ACC112 (cell line): ENCODE data around the gene GLIS1.
A peak's percentile ranks its signal among the peaks of the same experiment; 100 is the strongest.

ENCODE experiments used
- H2AFZ ChIP-seq: fragments of 200-600 bp; sonication (generic); one replicate; pipeline ENCODE4 v1.6.0; 2017; ENCODE audit warnings: antibody characterized with exemption, low read length; ENCODE audit not compliant: unreplicated experiment
- H3K27ac ChIP-seq: fragments of 200-600 bp; sonication (generic); 2 replicates; pipeline ENCODE4 v1.5.1; 2014; ENCODE audit warnings: low read depth, mild to moderate bottlenecking, antibody characterized with exemption, low read length, moderate library complexity
- H3K27me3 ChIP-seq: fragments of 200-600 bp; sonication (generic); 2 replicates; pipeline ENCODE4 v1.6.1; 2014; ENCODE audit warnings: mild to moderate bottlenecking, antibody characterized with exemption, low read length, moderate library complexity, mixed read lengths; ENCODE audit not compliant: insufficient read depth
- H3K36me3 ChIP-seq: fragments of 200-600 bp; sonication (generic); 2 replicates; pipeline ENCODE4 v1.6.1; 2016; ENCODE audit warnings: mild to moderate bottlenecking, antibody characterized with exemption, low read length, moderate library complexity, mixed read lengths; ENCODE audit not compliant: insufficient read depth
- H3K4me1 ChIP-seq: fragments of 200-600 bp; sonication (generic); one replicate; pipeline ENCODE4 v1.6.1; 2016; ENCODE audit warnings: low read length, mixed read lengths; ENCODE audit not compliant: insufficient read depth, unreplicated experiment, control insufficient read depth
- H3K4me3 ChIP-seq: fragments of 200-600 bp; sonication (generic); 2 replicates; pipeline ENCODE4 v1.5.1; 2014; ENCODE audit warnings: mild to moderate bottlenecking, low read depth, low read length
- H3K79me2 ChIP-seq: fragments of 200-600 bp; sonication (generic); one replicate; pipeline ENCODE4 v1.6.0; 2016; ENCODE audit warnings: low read length; ENCODE audit not compliant: control insufficient read depth, unreplicated experiment, insufficient read depth

Gene GLIS1

DNA sequence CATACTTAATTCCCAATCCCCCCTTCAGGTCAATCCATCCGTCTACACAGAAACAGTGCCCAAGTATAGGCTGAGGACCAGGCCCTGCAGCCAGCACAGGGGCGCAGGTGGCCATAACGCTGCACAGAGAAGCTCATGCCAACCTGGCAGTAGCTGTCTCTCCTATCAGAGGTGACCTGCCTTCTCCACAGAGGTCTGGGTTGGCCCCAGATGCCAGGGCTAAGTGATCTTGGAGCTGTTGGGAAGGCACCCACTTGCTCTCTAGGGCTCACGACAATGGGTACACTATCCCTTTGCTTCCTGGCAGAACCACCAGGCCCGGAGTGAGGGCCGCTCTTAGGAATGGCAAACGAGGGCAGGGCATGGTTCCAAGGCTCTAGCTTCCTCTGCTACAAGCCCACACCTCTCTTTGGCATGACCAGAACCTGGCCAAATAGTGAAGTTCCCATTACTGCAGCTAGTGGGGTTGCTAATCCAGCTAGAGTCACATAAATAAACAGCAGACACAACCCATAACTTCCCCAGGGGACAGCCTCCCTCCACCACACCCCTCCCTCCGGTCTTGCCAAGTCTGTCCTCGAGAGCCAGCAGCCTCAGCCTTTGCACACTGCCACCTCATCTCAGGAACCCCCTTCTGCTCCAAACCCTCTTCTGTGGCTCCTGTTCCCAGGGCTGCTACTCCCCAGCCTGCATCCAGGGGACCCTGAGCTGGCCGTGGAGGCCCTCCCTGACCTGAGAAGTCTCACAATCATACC lies 113.0 kb downstream of the GLIS1 start:
- H2AFZ ChIP-seq = no peak overlapping the region
- H3K27ac ChIP-seq = peak overlapping the region; percentile 40
- H3K36me3 ChIP-seq = no peaks in the 10 kb centered on the region

DNA sequence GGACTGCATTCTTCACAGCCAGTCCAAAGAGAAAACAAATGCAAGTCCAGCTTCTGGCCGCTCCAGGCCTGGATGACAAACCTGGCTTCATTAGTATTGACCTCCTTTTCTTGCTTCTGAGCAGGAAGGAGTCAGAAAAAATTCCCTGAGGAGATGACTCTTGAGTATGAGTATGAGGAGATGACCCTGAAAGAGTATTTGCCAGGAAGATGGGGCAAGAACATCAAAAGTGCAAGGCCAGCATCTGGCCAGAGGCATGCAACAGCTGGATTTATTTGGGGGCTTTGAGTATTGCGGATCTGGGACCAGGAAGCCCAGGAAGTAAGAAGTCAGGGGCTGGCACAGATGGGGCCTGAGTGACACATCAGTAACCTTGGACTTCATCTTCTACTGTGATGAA lies 113.9 kb downstream of the GLIS1 start:
- H3K4me1 ChIP-seq = peaks cover 20% of the 10 kb centered on the region
- peaks cover 4% of the 10 kb centered on the region for H3K79me2 ChIP-seq
- peak overlapping the region; percentile 40; the same call in 1 of the 2 replicates for H3K27ac ChIP-seq
- no peaks in the 10 kb centered on the region for H3K36me3 ChIP-seq
- H3K27me3 ChIP-seq = no peaks in the 10 kb centered on the region
- H3K4me3 ChIP-seq = no peak overlapping the region
- H2AFZ ChIP-seq = no peak overlapping the region

More for the DNA sequence above, 113.0 kb downstream of the GLIS1 start:
- no peaks in the 10 kb centered on the region for H3K27me3 ChIP-seq
- peaks cover 20% of the 10 kb centered on the region for H3K4me1 ChIP-seq
- no peak overlapping the region for H3K4me3 ChIP-seq
- peaks cover 4% of the 10 kb centered on the region for H3K79me2 ChIP-seq

DNA sequence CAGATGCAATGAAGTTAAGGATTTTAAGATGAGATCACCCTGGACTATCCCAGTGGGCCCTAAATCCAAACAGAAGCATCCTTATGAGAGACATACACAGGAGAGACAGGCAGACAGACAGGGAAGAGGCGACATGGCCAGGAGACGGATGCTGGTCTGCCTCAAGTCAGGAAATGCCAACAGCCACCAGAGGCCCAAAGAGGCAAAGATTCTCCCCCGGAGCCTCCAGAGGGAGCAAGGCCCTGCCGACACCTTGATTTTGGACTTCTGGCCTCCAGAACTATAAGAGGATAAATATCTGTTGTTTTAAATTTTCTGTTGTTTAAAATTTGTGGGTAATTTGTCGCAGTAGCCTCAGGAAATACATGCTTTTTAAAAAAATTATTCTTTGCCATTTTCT lies 116.4 kb downstream of the GLIS1 start:
- Histone ChIP-seq H3K36me3 (no peaks in the 10 kb centered on the region), H3K4me3 (no peak overlapping the region), H2AFZ (no peak overlapping the region), H3K79me2 (peaks cover 4% of the 10 kb centered on the region), H3K4me1 (peaks cover 24% of the 10 kb centered on the region), H3K27me3 (no peaks in the 10 kb centered on the region), H3K27ac (no peak overlapping the region)

DNA sequence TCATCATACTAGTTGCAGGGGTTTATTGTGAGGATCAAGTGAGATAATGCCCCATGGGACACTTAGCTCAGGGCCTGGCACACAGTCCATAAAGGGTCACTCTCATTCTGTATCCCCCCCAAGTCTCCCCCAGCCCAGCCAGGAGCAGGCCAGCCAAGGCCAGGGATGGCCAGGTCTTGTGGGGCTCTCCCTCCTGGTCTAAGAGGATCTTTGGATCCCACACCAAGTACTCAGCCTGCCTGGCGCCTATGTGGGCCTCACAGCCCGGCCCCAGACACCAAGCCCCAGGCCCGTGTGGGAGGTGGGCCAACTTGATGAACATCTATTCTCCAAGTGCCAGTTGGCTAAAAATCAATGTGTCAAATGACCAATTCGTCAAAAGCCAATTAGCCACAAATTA lies 117.8 kb downstream of the GLIS1 start:
- Histone ChIP-seq H3K4me3 (no peak overlapping the region), H3K27me3 (no peaks in the 10 kb centered on the region), H3K36me3 (no peaks in the 10 kb centered on the region), H2AFZ (no peak overlapping the region), H3K4me1 (peaks cover 26% of the 10 kb centered on the region), H3K79me2 (peaks cover 4% of the 10 kb centered on the region), H3K27ac (no peak overlapping the region)

DNA sequence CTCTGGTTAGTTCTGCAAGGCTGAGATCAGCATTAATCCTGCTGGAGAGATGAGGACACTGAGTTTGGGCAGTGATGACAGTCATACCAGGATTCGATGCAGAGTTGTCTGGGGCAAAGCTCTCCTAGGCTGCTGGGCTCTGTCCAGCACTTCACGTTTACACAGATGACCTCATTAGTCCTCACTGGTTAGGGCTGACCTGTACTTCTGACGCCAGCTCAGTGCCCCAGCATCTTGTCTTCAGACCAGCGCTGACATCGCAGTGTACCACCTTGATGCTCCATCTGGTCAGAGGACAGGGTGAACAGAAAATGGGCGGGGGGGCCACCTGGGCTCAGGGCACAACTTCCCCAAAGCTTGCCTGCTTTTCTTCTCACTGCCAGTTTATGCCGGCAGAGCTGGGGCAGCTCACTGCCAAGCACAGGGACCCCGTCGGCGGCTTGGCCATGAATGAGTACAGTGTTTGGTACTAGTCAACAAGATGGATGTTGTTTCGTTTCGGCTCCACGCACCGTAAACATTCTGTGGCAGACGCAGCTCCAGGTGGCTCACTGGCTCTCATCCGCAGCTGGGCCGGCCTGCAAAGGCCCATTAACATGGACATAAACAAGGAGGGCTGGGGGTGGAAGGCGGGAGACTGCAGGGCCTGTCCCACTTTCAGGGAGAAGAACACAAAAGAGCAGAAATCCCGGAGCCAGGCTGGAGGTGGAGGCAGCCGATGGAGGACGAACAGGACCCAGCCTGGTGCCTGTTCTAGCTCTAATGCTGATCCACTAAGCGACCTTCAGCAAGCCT lies 118.7 kb downstream of the GLIS1 start:
- Histone ChIP-seq H3K27ac (no peak overlapping the region), H2AFZ (no peak overlapping the region), H3K36me3 (no peaks in the 10 kb centered on the region), H3K4me3 (no peak overlapping the region), H3K79me2 (peaks cover 4% of the 10 kb centered on the region), H3K27me3 (no peaks in the 10 kb centered on the region), H3K4me1 (peaks cover 17% of the 10 kb centered on the region)

DNA sequence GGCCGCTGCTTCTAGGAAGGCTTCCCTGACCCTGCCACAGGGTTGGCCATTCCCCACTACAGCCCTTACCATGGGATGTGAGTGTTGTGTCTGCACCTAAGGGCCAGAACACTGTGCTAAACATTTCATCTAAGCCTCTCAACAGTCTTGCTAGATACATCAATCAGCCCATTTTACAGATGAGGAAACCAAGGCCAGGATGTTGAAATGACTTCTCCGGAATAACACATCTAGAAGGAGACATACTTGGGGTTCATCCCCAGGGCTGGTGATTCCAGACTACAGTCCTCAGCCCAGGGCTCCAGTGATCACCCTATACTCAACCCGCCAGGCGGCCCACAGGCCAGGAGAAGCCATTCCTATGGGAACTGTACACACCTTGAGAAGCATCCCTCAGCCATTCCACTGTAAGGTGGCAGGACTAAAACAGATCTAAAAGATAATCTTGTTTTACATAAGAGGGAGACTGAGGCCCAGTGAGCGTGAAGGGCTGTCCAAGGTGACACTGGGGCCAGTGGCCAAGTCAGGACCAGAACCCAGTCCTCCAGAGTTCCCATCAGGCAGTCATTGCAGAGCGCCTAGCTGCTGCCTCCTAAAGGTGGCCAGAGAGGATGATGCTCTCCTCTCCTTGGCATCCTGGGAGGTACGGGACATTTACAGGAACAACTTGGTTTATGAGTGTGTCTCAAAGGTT lies 119.5 kb downstream of the GLIS1 start:
- Histone ChIP-seq H2AFZ (no peak overlapping the region), H3K27me3 (no peaks in the 10 kb centered on the region), H3K4me1 (peaks cover 11% of the 10 kb centered on the region), H3K27ac (no peak overlapping the region), H3K36me3 (no peaks in the 10 kb centered on the region), H3K4me3 (no peak overlapping the region), H3K79me2 (peaks cover 4% of the 10 kb centered on the region)

DNA sequence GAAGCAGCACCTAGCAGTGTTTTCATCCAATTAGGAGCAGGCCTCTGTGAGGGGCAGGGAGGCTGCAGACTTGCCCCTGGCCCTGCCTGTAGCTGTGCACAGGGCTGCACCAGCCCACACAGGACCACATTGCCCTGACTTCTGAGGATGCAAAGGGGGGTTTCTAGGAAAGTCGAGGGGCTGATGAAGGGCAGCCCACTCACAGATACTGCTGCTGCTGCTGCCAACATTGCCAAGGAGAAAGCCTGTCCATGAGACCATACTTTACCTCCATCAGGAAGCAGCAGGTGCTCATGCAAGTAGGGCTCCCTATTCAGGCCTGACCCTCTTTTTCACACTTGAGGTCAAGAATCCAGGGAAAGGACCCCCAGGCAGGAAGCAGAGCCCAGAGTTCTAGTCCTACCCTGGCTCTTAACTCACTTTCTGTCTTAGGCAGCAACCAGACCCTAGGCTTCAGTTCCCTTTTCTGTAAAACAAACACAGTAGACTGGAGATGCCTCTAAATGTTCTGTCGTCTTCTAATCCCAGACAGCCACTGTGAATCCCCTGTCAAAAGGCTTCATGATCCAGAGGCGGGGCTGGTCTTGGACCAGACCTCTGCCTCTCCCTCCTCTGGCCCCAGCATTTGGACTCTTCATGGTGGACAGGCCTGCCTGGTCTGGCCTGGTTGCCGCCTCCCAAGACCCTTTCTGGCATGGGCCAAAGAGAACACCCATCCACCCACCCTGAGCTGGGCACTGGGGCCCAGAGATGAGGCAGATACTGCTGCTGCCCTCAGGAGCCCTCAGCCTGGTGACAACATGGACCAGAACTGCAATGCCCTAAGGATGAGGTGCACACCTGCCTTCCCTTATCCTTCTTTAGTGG lies 120.2 kb downstream of the GLIS1 start:
- H3K27me3 ChIP-seq = no peaks in the 10 kb centered on the region
- no peak overlapping the region for H3K27ac ChIP-seq

DNA sequence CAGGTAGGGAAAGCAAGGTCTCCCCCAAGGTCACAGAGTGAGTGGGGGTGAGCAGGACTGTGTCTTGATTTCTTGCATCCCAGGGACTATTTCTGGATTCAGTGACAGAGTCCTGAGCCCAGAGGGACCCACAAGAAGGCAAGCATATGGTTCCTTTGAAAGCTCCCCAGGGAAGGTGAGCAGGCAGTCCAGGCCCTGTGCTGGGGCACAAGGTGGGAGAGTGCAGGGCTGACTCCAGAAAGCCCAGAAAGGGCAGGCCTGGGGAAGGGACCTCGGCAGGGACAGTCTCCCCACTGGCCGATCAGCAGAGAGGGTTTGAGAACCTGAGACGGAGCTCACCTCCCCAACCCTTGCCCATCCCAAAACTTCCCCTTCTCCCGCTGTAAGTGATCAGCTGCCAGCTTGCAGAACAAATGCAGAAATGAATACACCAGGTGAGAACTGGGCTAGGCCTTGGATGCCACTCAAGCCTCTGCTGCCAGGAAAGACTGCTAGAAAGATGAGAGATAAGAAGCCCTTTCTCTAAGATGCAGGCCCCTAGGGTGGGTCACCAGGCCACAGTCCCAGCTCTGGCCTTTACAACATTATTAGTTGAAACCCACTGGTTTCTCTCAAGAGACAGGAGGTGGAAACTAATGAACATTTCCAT lies 121.0 kb downstream of the GLIS1 start:
- H2AFZ ChIP-seq = no peak overlapping the region
- peaks cover 11% of the 10 kb centered on the region for H3K4me1 ChIP-seq
- H3K36me3 ChIP-seq = no peaks in the 10 kb centered on the region
- H3K79me2 ChIP-seq = no peaks in the 10 kb centered on the region
- H3K4me3 ChIP-seq = no peak overlapping the region
- no peak overlapping the region for H3K27ac ChIP-seq
- H3K27me3 ChIP-seq = no peaks in the 10 kb centered on the region

More for the DNA sequence above, 120.2 kb downstream of the GLIS1 start:
- Histone ChIP-seq H2AFZ (no peak overlapping the region), H3K4me3 (no peak overlapping the region), H3K79me2 (no peaks in the 10 kb centered on the region), H3K4me1 (peaks cover 11% of the 10 kb centered on the region), H3K36me3 (no peaks in the 10 kb centered on the region)

DNA sequence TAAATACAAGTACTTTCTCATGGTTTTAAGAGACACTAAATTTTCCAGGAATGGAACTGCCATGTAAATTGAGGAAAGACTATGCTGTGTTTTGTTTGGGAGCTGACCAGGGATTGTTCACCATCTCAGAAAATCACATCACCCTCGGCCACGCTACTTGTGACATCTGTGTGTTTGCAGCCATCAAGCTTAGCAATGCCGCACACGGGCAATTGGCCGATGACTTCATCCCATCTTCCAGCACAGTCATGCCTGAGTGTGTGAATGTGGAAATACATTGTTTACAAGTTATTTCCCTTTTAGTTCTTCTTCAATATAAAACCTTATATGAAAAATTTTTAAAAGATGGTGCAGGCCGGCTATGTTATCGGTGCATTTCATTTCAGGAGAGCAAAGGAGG lies 121.6 kb downstream of the GLIS1 start:
- Histone ChIP-seq H2AFZ (no peak overlapping the region), H3K79me2 (no peaks in the 10 kb centered on the region), H3K27ac (peak overlapping the region; percentile 38), H3K4me3 (no peak overlapping the region), H3K36me3 (no peaks in the 10 kb centered on the region), H3K27me3 (no peaks in the 10 kb centered on the region), H3K4me1 (peaks cover 11% of the 10 kb centered on the region)
